Measurements from ENCODE around the gene KIF1C. TPM values are rescaled to one million over a fixed set of nuclear protein-coding genes. Genes with fewer than 3 reads are reported as not detected.

Gene KIF1C
- polyA plus RNA-seq, 1 experiment = 81.6 TPM

DNA sequence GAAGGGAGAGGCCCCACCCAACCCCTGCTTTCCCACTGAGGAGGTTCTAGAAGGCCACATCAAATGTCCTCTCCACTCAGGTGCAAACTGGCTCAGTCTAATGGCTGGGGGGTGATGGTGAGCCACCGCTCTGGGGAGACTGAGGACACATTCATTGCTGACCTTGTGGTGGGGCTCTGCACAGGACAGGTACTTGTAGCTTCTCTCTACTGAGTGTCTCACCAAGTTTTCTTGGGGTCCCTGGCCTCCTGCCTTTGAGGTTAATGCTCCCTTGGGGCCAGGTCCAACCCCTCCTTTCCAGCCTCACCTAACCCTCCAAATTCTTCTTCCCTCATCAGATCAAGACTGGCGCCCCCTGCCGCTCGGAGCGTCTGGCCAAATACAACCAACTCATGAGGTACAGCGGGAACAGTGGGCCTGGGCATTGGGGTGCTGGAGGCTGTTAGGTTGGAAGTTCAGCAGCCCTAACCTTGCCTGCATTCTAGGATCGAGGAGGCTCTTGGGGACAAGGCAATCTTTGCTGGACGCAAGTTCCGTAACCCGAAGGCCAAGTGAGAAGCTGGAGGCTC lies 41.2 kb upstream of the KIF1C start:
- CTCF ChIA-PET = interaction anchor here (1.4 to 1.8 kb wide), 3 partner anchors 9 to 14 kb away, joined by 3 to 5 read pairs (median 4); no protein-coding TSS in a partner anchor
- POLR2A ChIA-PET = interaction anchor here (0.6 kb wide), 1 partner anchor 11 kb away, joined by 5 read pairs; the partner anchor contains the start of gene SPAG7

DNA sequence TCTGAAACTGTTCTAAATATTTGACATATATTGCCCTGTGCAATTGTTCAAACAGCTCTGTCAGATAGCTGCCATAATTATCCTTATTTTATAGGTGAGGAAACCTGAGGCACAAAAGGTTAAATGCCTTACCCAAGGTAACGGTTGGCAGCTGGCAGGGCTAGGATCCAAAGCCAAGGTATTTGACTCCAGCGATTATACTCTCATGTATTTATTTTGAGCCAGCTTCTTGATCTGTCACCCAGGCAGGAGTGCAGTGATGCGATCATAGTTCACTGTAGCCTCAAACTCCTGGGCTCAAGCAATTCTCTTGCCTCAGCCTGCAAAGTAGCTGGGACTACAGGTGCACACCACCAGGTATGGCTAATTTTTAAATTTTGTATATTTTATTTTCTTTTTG lies 39.6 kb upstream of the KIF1C start:
- POLR2A ChIA-PET = no interaction called here
- Histone ChIP-seq H3K36me3 (ENCODE audit: control insufficient read depth, insufficient read depth, low read length) (peaks cover 14% of the 10 kb centered on the region), H3K27me3 (ENCODE audit: control insufficient read depth, insufficient read depth, low read length) (no peaks in the 10 kb centered on the region), H3K4me3 (ENCODE audit: low read depth, low read length) (no peak overlapping the region)
- CTCF ChIA-PET = interaction anchor here (1.4 kb wide), 1 partner anchor 9 kb away, joined by 3 read pairs; no protein-coding TSS in a partner anchor
- TF ChIP-seq, protein P1, sequence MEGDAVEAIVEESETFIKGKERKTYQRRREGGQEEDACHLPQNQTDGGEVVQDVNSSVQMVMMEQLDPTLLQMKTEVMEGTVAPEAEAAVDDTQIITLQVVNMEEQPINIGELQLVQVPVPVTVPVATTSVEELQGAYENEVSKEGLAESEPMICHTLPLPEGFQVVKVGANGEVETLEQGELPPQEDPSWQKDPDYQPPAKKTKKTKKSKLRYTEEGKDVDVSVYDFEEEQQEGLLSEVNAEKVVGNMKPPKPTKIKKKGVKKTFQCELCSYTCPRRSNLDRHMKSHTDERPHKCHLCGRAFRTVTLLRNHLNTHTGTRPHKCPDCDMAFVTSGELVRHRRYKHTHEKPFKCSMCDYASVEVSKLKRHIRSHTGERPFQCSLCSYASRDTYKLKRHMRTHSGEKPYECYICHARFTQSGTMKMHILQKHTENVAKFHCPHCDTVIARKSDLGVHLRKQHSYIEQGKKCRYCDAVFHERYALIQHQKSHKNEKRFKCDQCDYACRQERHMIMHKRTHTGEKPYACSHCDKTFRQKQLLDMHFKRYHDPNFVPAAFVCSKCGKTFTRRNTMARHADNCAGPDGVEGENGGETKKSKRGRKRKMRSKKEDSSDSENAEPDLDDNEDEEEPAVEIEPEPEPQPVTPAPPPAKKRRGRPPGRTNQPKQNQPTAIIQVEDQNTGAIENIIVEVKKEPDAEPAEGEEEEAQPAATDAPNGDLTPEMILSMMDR (IDR thresholded peaks at IDR 0.05; ENCODE audit: insufficient read depth, low read depth, low read length) = no peak
- DNase-seq (ENCODE audit: low read depth) = no peak

More for the DNA sequence above, 41.2 kb upstream of the KIF1C start:
- TF ChIP-seq, protein P1 (IDR thresholded peaks at IDR 0.05; ENCODE audit: insufficient read depth, low read depth, low read length) = peak; percentile 23; the same call in 1 of the 2 replicates
- Histone ChIP-seq H3K4me3 (ENCODE audit: low read depth, low read length) (no peak overlapping the region), H3K36me3 (ENCODE audit: control insufficient read depth, insufficient read depth, low read length) (peaks cover 14% of the 10 kb centered on the region), H3K27me3 (ENCODE audit: control insufficient read depth, insufficient read depth, low read length) (no peaks in the 10 kb centered on the region)
- DNase-seq (ENCODE audit: low read depth) = no peak

GRCh38 chr17:4959261-4959965 lies 38.3 kb upstream of the KIF1C start:
- Histone ChIP-seq H3K27me3 (ENCODE audit: control insufficient read depth, insufficient read depth, low read length) (no peaks in the 10 kb centered on the region), H3K4me3 (ENCODE audit: low read depth, low read length) (no peak overlapping the region), H3K36me3 (ENCODE audit: control insufficient read depth, insufficient read depth, low read length) (peaks cover 14% of the 10 kb centered on the region)
- ChIA-PET POLR2A (no interaction called here), CTCF (no interaction called here)
- DNase-seq (ENCODE audit: low read depth) = no peak
- TF ChIP-seq, protein P1 (IDR thresholded peaks at IDR 0.05; ENCODE audit: insufficient read depth, low read depth, low read length) = no peak

DNA sequence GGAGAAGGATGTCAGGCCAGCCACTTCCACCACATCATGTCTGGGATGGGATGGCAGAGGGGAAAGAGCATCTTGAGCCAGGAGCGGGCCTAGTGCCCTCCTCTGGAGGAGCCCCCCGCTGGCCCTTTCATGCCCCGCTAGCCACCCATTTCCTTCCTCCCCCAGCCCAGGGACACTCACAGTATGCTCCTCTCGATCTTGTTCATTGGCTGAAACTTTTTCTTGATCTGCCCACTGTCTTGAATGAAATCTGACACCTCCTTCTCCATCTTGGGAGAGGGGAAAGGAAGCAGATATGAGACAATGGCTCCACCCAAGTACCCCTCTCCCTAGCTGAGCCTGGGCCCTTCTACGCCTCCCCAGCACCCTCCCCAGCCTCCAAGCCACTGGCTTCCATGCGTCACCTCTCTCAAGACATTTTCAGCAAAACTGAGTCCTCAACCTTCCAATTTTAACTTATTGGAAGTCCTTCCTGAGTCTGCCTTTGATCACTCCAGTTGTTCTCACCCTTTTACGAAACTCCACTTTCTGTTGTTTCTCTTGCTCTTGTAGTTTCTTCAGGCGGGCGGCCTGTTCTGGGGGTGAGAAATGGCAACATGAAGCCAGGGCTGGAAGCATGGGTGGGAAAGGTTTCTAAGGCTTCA lies 37.3 kb upstream of the KIF1C start:
- CTCF ChIA-PET = no interaction called here
- no peaks in the 10 kb centered on the region for H3K27me3 ChIP-seq (ENCODE audit: control insufficient read depth, insufficient read depth, low read length)
- DNase-seq (ENCODE audit: low read depth) = no peak
- H3K4me3 ChIP-seq (ENCODE audit: low read depth, low read length) = no peak overlapping the region
- TF ChIP-seq, protein P1 (IDR thresholded peaks at IDR 0.05; ENCODE audit: insufficient read depth, low read depth, low read length) = no peak
- peaks cover 15% of the 10 kb centered on the region for H3K36me3 ChIP-seq (ENCODE audit: control insufficient read depth, insufficient read depth, low read length)
- POLR2A ChIA-PET = no interaction called here

Measured in BJ (cell line).